MM.1S (cell line): ENCODE results near the gene TMEM167B.

Experiments
- CTCF ChIP-seq: fragments of 300-600 bp; sonication (generic); IDR thresholded peaks from 2 replicates; pipeline ENCODE4 v1.5.1; 2016; ENCODE audit warnings: antibody characterized with exemption, low read length, mixed read lengths
- EZH2 ChIP-seq: fragments of 300-600 bp; sonication (generic); optimal IDR thresholded peaks from 2 replicates; pipeline ENCODE3; 2017; ENCODE audit warnings: low read depth, mild to moderate bottlenecking, antibody characterized with exemption, low read length, mixed read lengths
- EZH2phosphoT487 ChIP-seq: fragments of 300-600 bp; sonication (generic); IDR thresholded peaks from 2 replicates; pipeline ENCODE4 v1.6.1; 2018; ENCODE audit warnings: antibody characterized with exemption, low read length

- TF ChIP-seq CTCF (peak; percentile 34), EZH2phosphoT487 (no peak), EZH2 (no peak)
Observed at GRCh38 chr1:109112056-109112651, 21.6 kb downstream of the TMEM167B start.
